ENCODE data around the gene SORCS2.

- TF ChIP-seq CTCF (IDR thresholded peaks at IDR 0.05; ENCODE audit: borderline replicate concordance, extremely low read depth, low read length, poor library complexity, severe bottlenecking): no peak
- no peak for TF ChIP-seq EZH2 (IDR thresholded peaks at IDR 0.05; ENCODE audit: borderline replicate concordance, low read depth, low read length, severe bottlenecking)
Observed at GRCh38 chr4:7367864-7368277, 175.5 kb downstream of the SORCS2 start.
